ENCODE measurements around the gene KLHL6.

- peak in 1 of 6 experiments; percentile 6 for TF ChIP-seq CTCF (IDR thresholded peaks at IDR 0.05)
- no peak for TF ChIP-seq POLR2A (IDR thresholded peaks at IDR 0.05)
These were observed 5.1 kb upstream of the KLHL6 start for GRCh38 chr3:183560607-183561006.

Data from adrenal gland (tissue), 5 donors.